HepG2 (cell line): Measurements from ENCODE around the gene LRRC51. TPM values are rescaled to one million over a fixed set of nuclear protein-coding genes. Genes with fewer than 3 reads are reported as not detected.

Experiments used
- ATAC-seq: fragments of 200-7000 bp; cut with Tn5 transposase; 3 replicates; pipeline ENCODE4 v1.9.1; 2020; ENCODE audit warnings: mild to moderate bottlenecking, moderate library complexity
- BruUV-seq: library from RNA; stranded (reverse); fragments of 400-500 nt; replicated peaks from 2 replicates; lab custom pipeline; 2021; lab: Mats Ljungman, UMichigan
- CTCF ChIA-PET: fragments of 300-600 bp; formaldehyde crosslinking; extraction: SDS; loops from one replicate; lab custom pipeline; 2021; ENCODE audit warnings: low total read pairs, inconsistent platforms, low intra/inter-chr PET ratio; lab: Yijun Ruan, JAX
- POLR2A ChIA-PET: fragments of 350-600 bp; sonication (Branson Sonifier 250); formaldehyde crosslinking; loops from one replicate; lab custom pipeline; 2020; ENCODE audit warnings: antibody characterized with exemption, inconsistent platforms; lab: Yijun Ruan, JAX
- DNase-seq: peaks from one replicate; pipeline ENCODE4 v3.0.0-alpha.2; 2015; ENCODE audit warnings: low spot score
- FAIRE-seq: peaks from 3 replicates; lab custom pipeline; 2011; peaks lifted over from hg19 to GRCh38; lab: Jason Lieb, UNC
- H2AFZ ChIP-seq: one replicate; pipeline ENCODE4 v1.6.1; 2011; ENCODE audit warnings: low read length, inconsistent platforms
- H3K27ac ChIP-seq: fragments of 300-600 bp; 3 replicates; pipeline ENCODE4 v1.8.0; 2011; ENCODE audit warnings: mixed run types, mild to moderate bottlenecking, mixed read lengths, low read length, inconsistent platforms; ENCODE audit not compliant: insufficient read depth; ENCODE audit errors: extremely low read length
- H3K27me3 ChIP-seq, 2 experiments: fragments of 200-600 bp in 1 of 2; 2 replicates in 1 of 2; 3 replicates in 1 of 2; pipeline versions ENCODE4 v1.6.0 to v1.8.0; 2011; ENCODE audit warnings: low read length in 2 of 2, mild to moderate bottlenecking in 2 of 2, moderate library complexity in 2 of 2, inconsistent platforms in 1 of 2; ENCODE audit not compliant: insufficient read depth in 2 of 2, control insufficient read depth in 1 of 2
- H3K36me3 ChIP-seq, 2 experiments: fragments of 200-600 bp in 1 of 2; replicated peaks in 1 of 2; 2 replicates in 1 of 2; 3 replicates in 1 of 2; pipeline versions ENCODE4 v1.5.1 to v1.8.0; 2011; ENCODE audit warnings: low read length in 2 of 2, inconsistent platforms in 1 of 2; ENCODE audit not compliant: insufficient read depth in 2 of 2, control insufficient read depth in 1 of 2
- H3K4me1 ChIP-seq: 2 replicates; pipeline ENCODE4 v1.5.1; 2012; ENCODE audit warnings: low read length, inconsistent platforms; ENCODE audit not compliant: insufficient read depth
- H3K4me2 ChIP-seq: 2 replicates; pipeline ENCODE4 v1.6.0; 2011; ENCODE audit warnings: low read depth, low read length, inconsistent platforms
- H3K4me3 ChIP-seq, 3 experiments: fragments of 200-600 bp in 1 of 3; sonication (generic), shearing (Covaris generic) in 1 of 3; replicated peaks in 1 of 3; 2 replicates each; pipeline ENCODE4 v1.5.1; 2011 to 2016; ENCODE audit warnings: low read length in 3 of 3, inconsistent platforms in 2 of 3, low read depth in 2 of 3, mild to moderate bottlenecking in 2 of 3, control low read depth in 1 of 3, mixed read lengths in 1 of 3; ENCODE audit not compliant: insufficient read depth in 1 of 3
- H3K79me2 ChIP-seq: one replicate; pipeline ENCODE4 v1.6.1; 2011; ENCODE audit warnings: low read length, inconsistent platforms; ENCODE audit not compliant: insufficient read depth
- H3K9ac ChIP-seq: 2 replicates; pipeline ENCODE4 v1.6.0; 2011; ENCODE audit warnings: mild to moderate bottlenecking, low read depth, low read length, inconsistent platforms; ENCODE audit not compliant: insufficient read depth
- H3K9me3 ChIP-seq: 2 replicates; pipeline ENCODE4 v1.5.1; 2012; ENCODE audit warnings: mild to moderate bottlenecking, low read length
- H4K20me1 ChIP-seq: 2 replicates; pipeline ENCODE4 v1.6.0; 2011; ENCODE audit warnings: inconsistent platforms, mild to moderate bottlenecking, low read length, moderate library complexity; ENCODE audit not compliant: insufficient read depth
- CHD2 ChIP-seq: IDR thresholded peaks from 2 replicates; pipeline ENCODE4 v1.6.1; 2011; ENCODE audit warnings: low read depth, low read length, improper control_type of control experiment
- HCFC1 ChIP-seq: fragments of 150-350 bp; IDR thresholded peaks from 2 replicates; pipeline ENCODE4 v1.6.1; 2014; ENCODE audit warnings: low read depth, low read length
- HOXA5 ChIP-seq: sonication (generic); formaldehyde crosslinking; IDR thresholded peaks from 2 replicates; pipeline ENCODE4 v1.4.0; 2020; ENCODE audit warnings: missing genetic modification reagents
- HOXA7 ChIP-seq: sonication (generic); formaldehyde crosslinking; IDR thresholded peaks from 2 replicates; pipeline ENCODE4 v1.8.1; 2022; ENCODE audit warnings: mild to moderate bottlenecking, missing genetic modification reagents, moderate library complexity
- MTF1 ChIP-seq: sonication (generic); formaldehyde crosslinking; IDR thresholded peaks from 2 replicates; pipeline ENCODE4 v1.5.0; 2020; ENCODE audit warnings: missing genetic modification reagents
- RFXAP ChIP-seq: sonication (generic); formaldehyde crosslinking; IDR thresholded peaks from 2 replicates; pipeline ENCODE4 v1.4.0; 2020; ENCODE audit warnings: missing genetic modification reagents, borderline replicate concordance
- ZNF446 ChIP-seq: sonication (generic); formaldehyde crosslinking; IDR thresholded peaks from 2 replicates; pipeline ENCODE4 v1.5.0; 2020; ENCODE audit warnings: mild to moderate bottlenecking, missing genetic modification reagents
- ZNF724P ChIP-seq: sonication (generic); formaldehyde crosslinking; IDR thresholded peaks from 2 replicates; pipeline ENCODE4 v1.8.0; 2022; ENCODE audit warnings: missing genetic modification reagents, borderline replicate concordance
- ZSCAN31 ChIP-seq: sonication (generic); formaldehyde crosslinking; IDR thresholded peaks from 2 replicates; pipeline ENCODE4 v1.5.0; 2020; ENCODE audit warnings: low read depth, mild to moderate bottlenecking, missing genetic modification reagents
- WGBS: methylation state at CpG from one replicate; pipeline ENCODE4 v1.1.6; 2017; ENCODE audit warnings: low lambda C conversion rate; 5-methylcytosine and 5-hydroxymethylcytosine counted together
- in situ Hi-C: cut with HindIII; loops from 2 replicates; pipeline ENCODE4 v1.10.0; 2017; ENCODE audit warnings: low pct_unique_long_range_greater_than_20kb; ENCODE audit not compliant: extremely low pct_ligation_motif_present
- intact Hi-C: fragments of 100-400 bp; cut with micrococcal nuclease; formaldehyde crosslinking; loops from one replicate; pipeline ENCODE4 v1.10.0; 2022; ENCODE audit not compliant: unreplicated experiment
- polyA plus RNA-seq, 8 experiments: library from polyadenylated mRNA; depleted of rRNA in 3 of 8; stranded (reverse) in 7 of 8; unstranded in 1 of 8; fragments of >200 nt; fragmentation: Illumina TruSeq in 4 of 8; extraction: Trizol in 4 of 8; gene quantifications; 2 replicates each; pipeline versions ENCODE4 v1.2.1 to v1.2.3, GENCODE V29; 2011 to 2016; ENCODE audit warnings: low read depth in 4 of 8, missing spikeins in 1 of 8, mixed read lengths in 1 of 8; ENCODE audit not compliant: insufficient read depth in 1 of 8
- total RNA-seq, 5 experiments: library from RNA; depleted of rRNA; stranded (reverse); fragments of >200 nt; fragmentation: Illumina TruSeq; extraction: Trizol; gene quantifications; 2 replicates each; pipeline ENCODE4 v1.2.3, GENCODE V29; 2016; ENCODE audit warnings: low read depth in 1 of 5
- TF ChIP-seq, protein P1 (sequence below): conservative IDR thresholded peaks from 2 replicates; pipeline ENCODE4 v1.6.1; 2018; ENCODE audit warnings: missing genetic modification reagents

LRRC51 gene
- total and polyA plus RNA-seq, 2 of the 13 experiments (the other 11 are each of a cell fraction or from before 2014, with no cell fraction given) = 5.3 to 6.0 TPM

DNA sequence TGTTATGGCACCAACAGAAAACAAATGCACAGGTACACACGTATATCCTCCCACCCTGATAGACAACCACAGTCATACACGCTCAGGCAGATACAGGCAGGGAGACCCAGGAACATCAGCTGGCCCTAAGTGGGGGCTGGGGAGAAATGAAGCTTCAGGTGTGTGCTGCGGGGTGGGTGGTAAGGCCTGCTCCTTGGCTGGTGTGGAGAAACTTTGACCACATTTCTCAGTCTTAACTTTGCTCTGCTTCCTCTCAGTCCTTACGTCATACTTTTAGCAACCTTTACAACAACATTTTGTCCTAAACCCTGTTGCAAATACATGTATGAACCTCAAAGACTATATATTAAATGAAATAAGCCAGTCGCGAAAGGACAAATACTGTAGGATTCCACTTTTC, 38.5 kb downstream of the LRRC51 start:
- ChIA-PET POLR2A (no interaction called here), CTCF (no interaction called here)
- H3K4me1 ChIP-seq = peaks cover 6% of the 10 kb centered on the region; the same call in 1 of the 2 replicates
- H3K79me2 ChIP-seq = no peaks in the 10 kb centered on the region
- intact Hi-C loops = no loop called here
- in situ Hi-C loops = no loop called here
- no peak overlapping the region for H2AFZ ChIP-seq
- H3K4me3 ChIP-seq = no peak overlapping the region
- no peaks in the 10 kb centered on the region for H3K9me3 ChIP-seq
- ATAC-seq (no peak), DNase-seq (no peak), FAIRE-seq (no peak)
- H3K9ac ChIP-seq = no peak overlapping the region
- H3K27ac ChIP-seq = no peak overlapping the region
- H3K36me3 ChIP-seq = no peaks in the 10 kb centered on the region
- no peak for TF ChIP-seq ZNF446 (CRISPR knock-in tag)
- TF ChIP-seq ZNF724P (CRISPR knock-in tag) = no peak
- TF ChIP-seq HOXA7 (CRISPR knock-in tag) = no peak
- TF ChIP-seq MTF1 (CRISPR knock-in tag) = no peak
- TF ChIP-seq HCFC1 = no peak
- TF ChIP-seq HOXA5 (CRISPR knock-in tag) = no peak
- TF ChIP-seq CHD2 = no peak
- TF ChIP-seq ZSCAN31 (CRISPR knock-in tag) = no peak
- no peak for TF ChIP-seq RFXAP
- TF ChIP-seq, protein P1, sequence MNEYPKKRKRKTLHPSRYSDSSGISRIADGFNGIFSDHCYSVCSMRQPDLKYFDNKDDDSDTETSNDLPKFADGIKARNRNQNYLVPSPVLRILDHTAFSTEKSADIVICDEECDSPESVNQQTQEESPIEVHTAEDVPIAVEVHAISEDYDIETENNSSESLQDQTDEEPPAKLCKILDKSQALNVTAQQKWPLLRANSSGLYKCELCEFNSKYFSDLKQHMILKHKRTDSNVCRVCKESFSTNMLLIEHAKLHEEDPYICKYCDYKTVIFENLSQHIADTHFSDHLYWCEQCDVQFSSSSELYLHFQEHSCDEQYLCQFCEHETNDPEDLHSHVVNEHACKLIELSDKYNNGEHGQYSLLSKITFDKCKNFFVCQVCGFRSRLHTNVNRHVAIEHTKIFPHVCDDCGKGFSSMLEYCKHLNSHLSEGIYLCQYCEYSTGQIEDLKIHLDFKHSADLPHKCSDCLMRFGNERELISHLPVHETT (CRISPR knock-in tag) = no peak
- 57% methylated on average over 6 of the region's 6 CpGs for WGBS
- peaks cover 1 to 13% of the 10 kb centered on the region in 2 experiments; a peak in 2 of 5 replicates for H3K27me3 ChIP-seq
- H4K20me1 ChIP-seq = no peaks in the 10 kb centered on the region
- H3K4me2 ChIP-seq = no peak overlapping the region
- no TSS peak for BruUV-seq
